Endometrial microvascular endothelial cells (primary cell): Measurements from ENCODE around the gene IPCEF1. TPM values are rescaled to one million over a fixed set of nuclear protein-coding genes. Genes with fewer than 3 reads are reported as not detected.

Source experiments
- in situ Hi-C: cut with HindIII; loops from 2 replicates; pipeline ENCODE4 v1.10.0; 2017; ENCODE audit warnings: low sequenced_read_pairs, low pct_unique_long_range_greater_than_20kb; ENCODE audit errors: inconsistent ontology term
- total RNA-seq: library from RNA; depleted of rRNA; stranded (reverse); fragments of >200 nt; gene quantifications from one replicate; pipeline ENCODE4 v1.2.3, GENCODE V29; 2015; ENCODE audit errors: inconsistent ontology term

IPCEF1 gene
- total RNA-seq, 1 donor from 2014 or later: not detected

- in situ Hi-C loops: loop anchor here (25.0 kb wide), 1 partner anchor 356 kb away; the partner anchor contains the start of gene CNKSR3
Measured at GRCh38 chr6:154156135-154156896, 200.3 kb downstream of the IPCEF1 start.

GRCh38 chr6:154154389-154154967 lies 202.1 kb downstream of the IPCEF1 start:
- in situ Hi-C loops: loop anchor here (25.0 kb wide), 1 partner anchor 358 kb away; the partner anchor contains the start of gene CNKSR3

DNA sequence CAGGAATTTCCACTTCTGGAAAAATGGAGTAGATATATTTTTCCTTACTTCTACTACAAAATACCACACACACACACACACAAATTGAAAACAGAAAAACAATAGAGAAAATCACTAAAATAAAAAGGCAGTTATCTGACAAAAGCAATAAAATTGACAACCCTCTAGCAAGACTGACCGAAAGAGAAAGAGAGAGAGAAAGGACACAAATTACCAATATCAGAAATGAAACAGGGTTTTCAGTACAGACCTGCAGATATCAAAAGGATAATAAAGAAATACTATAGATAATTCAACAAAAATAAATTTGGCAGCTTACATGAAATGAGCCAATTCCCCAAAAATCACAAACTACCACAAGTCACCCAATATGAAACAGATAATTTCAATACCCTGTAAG lies 212.8 kb downstream of the IPCEF1 start:
- in situ Hi-C loops: no loop called here

DNA sequence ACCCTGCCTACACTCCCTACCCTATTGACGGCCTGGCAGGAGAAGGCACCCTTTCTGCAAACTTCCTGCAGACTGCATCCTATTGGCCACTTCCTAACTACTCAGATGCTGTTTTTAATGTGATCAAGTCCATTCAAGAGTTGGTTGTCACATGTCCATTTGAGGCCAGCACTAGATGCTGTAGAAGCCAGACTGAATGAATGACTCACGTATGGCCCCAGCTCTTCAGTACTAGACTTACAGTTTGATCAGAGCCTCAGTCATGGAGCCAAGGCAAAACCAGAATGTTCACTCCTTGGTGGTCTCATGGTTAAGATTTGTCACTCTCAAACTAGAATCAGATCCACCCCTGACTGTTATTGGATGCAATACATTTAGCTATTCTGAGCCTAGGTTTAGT lies 215.9 kb downstream of the IPCEF1 start:
- in situ Hi-C loops: no loop called here

DNA sequence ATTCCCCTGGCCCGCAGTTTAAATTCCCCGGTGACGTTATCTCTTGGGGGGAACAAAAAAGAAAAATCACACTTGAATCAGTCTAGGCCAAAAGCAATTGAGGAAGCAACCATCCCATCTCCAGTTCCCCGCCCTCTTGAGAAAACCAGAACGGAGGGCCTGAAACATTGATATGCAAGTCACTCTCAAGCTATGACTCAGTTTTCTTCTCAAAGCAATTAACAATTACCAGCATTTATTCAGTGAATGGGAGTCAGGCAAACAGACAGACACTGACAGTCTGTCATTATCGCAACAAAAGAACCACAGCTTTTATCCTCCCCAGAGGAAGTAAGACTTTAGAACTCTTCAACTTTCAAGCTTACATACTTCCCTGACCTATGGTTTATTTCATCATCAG lies 216.7 kb downstream of the IPCEF1 start:
- in situ Hi-C loops: no loop called here

- in situ Hi-C loops: no loop called here
Measured at GRCh38 chr6:154138793-154139192, 217.8 kb downstream of the IPCEF1 start.

DNA sequence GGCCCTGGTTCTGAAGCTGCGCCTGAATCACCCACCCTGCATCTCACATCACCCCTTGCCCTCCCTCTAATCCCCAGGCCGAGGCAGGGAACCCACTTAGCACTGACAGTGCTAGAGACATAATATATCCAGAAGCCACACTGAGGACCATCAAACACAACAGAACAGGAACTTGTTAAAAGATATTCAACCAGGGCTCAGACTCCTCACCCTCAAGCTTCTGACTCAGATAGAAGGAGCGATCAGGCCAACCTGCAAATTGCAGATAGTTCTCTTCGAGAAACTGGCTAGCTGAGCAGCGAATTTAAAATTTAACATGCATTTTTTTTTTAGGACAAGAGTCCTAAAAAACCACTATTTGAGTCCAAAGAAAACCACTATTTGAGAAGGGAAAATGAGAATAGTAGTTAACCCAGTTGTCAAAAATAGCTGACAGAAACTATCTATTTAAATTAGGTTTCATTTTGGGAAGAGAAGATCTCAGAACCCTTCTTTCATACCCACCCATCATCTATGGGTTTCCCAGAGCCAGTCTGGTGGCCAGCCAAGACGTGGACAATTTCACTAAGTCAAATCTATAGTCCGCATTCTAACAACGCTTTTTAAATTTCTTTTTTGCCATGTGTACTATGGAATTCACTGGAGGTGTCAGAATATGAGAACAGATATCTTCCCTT lies 222.0 kb downstream of the IPCEF1 start:
- in situ Hi-C loops: no loop called here

- in situ Hi-C loops: no loop called here
Measured at GRCh38 chr6:154127657-154128056, 228.9 kb downstream of the IPCEF1 start.

GRCh38 chr6:154125421-154125820 lies 231.2 kb downstream of the IPCEF1 start:
- in situ Hi-C loops: no loop called here

DNA sequence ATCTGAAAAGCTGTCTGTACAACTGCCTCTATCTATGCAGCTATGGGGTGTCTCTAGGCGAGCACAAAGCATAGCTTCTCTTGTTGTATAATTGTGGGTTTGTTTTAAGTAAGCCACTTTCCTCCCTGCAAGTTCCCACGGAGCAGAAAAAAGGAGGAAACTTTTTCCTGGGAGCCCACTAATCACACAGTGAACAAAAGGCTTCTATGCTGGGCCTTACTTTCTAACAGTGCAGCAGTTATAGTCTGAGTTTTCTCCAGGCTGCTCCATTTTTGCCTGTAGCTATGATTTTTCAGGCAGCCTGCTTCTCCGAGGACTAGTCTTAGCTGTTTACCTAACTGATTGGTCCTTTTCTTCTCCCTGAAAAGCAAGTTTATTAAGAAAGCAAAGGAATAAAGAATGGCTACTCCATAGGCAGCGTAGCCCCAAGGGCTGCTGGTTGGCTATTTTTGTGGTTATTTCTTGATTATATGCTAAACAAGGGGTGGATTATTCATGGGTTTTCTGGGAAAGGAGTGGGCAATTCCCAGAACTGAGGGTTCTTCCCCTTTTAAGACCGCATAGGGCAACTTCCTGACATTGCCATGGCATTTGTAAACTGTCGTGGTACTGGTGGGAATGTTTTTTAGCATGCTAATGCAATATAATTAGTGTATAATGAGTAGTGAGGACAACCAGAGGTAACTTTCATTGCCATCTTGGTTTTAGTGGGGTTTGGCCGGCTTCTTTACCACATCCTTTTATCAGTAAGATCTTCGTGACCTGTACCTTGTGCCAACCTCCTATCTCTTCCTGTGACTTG lies 233.2 kb downstream of the IPCEF1 start:
- in situ Hi-C loops: no loop called here

DNA sequence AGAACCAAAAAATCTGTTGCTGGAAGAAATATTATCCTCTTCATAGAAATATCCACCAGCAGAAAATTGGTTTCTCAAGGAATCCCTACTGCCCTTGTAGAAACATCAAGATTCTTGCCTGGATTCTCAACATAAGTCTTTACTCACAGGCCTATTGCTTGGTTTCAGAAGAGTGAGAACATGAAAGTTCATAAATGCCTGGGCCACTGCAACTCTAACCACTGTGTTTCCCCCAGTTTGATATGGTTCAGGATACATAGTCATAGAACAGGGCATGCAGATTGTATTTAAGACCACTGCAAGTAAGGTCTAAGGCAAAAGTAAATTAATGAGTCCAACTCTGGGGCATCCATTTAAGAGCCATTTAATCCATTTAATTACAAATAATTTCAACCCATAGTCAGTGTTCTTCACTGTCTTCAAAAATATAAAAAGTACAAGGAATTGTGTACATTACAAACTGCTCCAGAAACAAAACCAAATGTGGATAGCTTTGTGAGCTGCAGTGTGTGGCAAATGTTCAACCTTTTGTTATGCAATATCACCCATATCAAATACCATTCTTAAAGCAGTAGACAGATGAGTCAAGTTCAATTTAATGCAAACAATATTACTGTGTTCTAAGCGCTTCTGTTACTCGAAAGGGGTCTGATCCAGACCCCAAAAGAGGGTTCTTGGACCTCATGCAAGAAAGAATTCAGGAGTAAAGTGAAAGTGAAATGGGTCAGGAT lies 234.2 kb downstream of the IPCEF1 start:
- in situ Hi-C loops: no loop called here

- in situ Hi-C loops: no loop called here
Measured at GRCh38 chr6:154117485-154117884, 239.1 kb downstream of the IPCEF1 start.

- in situ Hi-C loops: no loop called here
Measured at GRCh38 chr6:154113392-154113791, 243.2 kb downstream of the IPCEF1 start.

DNA sequence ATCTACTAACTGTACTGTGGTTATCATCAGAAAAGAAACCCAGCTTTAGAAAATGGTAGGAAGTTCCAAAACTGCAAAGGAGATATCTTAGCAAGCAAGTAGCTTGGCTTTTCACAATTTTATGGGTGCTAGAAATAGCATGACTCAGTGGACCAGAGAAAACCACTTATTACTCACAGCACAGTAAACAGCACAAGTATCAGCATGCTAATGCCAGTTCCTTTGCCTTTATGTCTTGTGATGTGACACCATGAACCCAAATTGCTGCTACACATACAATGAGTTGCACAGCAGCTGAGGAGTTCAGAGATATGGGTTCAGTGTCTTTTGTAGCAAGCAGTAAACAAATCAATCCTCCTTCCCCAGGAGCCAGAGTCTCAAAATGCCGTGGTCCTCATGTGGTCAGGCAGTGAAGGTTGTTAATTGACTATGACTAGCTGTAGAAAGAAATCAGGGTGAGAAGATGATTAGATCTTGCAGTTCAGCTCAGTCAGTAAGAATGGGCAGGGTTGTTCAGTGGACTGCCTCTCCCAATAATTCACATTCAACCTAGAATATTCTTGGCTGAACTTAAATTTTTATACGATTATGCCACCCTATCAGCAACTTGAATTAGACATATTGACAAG lies 244.3 kb downstream of the IPCEF1 start:
- in situ Hi-C loops: no loop called here

DNA sequence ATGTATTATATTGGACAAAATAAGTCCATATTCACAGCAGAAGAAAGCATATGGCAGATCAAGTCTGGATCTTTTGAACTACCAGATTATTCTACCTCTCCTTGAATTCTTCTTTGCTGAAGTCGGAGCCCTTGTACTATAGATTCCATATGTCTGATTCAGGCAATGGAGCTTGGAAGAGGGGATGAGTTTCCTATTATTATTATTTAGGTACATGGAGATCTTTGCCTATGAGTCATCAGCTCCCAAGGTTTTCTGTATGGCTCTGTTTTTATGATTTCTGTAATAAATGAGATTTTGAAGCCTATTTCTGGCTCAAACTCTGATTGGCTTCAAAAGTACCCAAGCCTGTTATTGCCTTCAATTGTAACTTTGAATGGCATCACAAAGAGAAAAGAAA lies 245.6 kb downstream of the IPCEF1 start:
- in situ Hi-C loops: no loop called here

- in situ Hi-C loops: no loop called here
Measured at GRCh38 chr6:154106251-154106650, 250.4 kb downstream of the IPCEF1 start.
